Astrocyte (in vitro differentiated cells and primary cell): Measurements from ENCODE around the gene LRRN4CL. TPM values are rescaled to one million over a fixed set of nuclear protein-coding genes. Genes with fewer than 3 reads are reported as not detected.
A peak's percentile ranks its signal among the peaks of the same experiment; 100 is the strongest.

Source experiments
- DNase-seq: peaks from one replicate; pipeline ENCODE4 v3.0.0-alpha.2; 2010; ENCODE audit warnings: low read depth
- FAIRE-seq: peaks from 2 replicates; lab custom pipeline; 2011; peaks lifted over from hg19 to GRCh38; lab: Jason Lieb, UNC
- H2AFZ ChIP-seq: 2 replicates; pipeline ENCODE4 v1.6.0; 2012; ENCODE audit warnings: low read depth, low read length, inconsistent platforms
- H3K27ac ChIP-seq: 2 replicates; pipeline ENCODE4 v1.5.1; 2011; ENCODE audit warnings: low read depth, low read length, inconsistent platforms
- H3K27me3 ChIP-seq: 2 replicates; pipeline ENCODE4 v1.6.0; 2011; ENCODE audit warnings: low read length, inconsistent platforms; ENCODE audit not compliant: insufficient read depth
- H3K36me3 ChIP-seq: 2 replicates; pipeline ENCODE4 v1.5.1; 2011; ENCODE audit warnings: low read length, inconsistent platforms; ENCODE audit not compliant: insufficient read depth
- H3K4me1 ChIP-seq: 2 replicates; pipeline ENCODE4 v1.5.1; 2011; ENCODE audit warnings: low read length, inconsistent platforms; ENCODE audit not compliant: insufficient read depth
- H3K4me2 ChIP-seq: 2 replicates; pipeline ENCODE4 v1.6.0; 2012; ENCODE audit warnings: low read length, inconsistent platforms
- H3K4me3 ChIP-seq: 2 replicates; pipeline ENCODE4 v1.5.1; 2011; ENCODE audit warnings: low read depth, mild to moderate bottlenecking, low read length, inconsistent platforms; ENCODE audit not compliant: insufficient read depth
- H3K79me2 ChIP-seq: 2 replicates; pipeline ENCODE4 v1.6.0; 2012; ENCODE audit warnings: mild to moderate bottlenecking, low read length, inconsistent platforms; ENCODE audit not compliant: insufficient read depth
- H3K9ac ChIP-seq: 2 replicates; pipeline ENCODE4 v1.6.0; 2012; ENCODE audit warnings: mild to moderate bottlenecking, low read length, inconsistent platforms
- H3K9me3 ChIP-seq: 2 replicates; pipeline ENCODE4 v1.5.1; 2012; ENCODE audit warnings: low read depth, mild to moderate bottlenecking, low read length, inconsistent platforms; ENCODE audit not compliant: insufficient read depth
- H4K20me1 ChIP-seq: 2 replicates; pipeline ENCODE4 v1.6.0; 2012; ENCODE audit warnings: low read length, inconsistent platforms; ENCODE audit not compliant: insufficient read depth
- H3K27ac Mint-ChIP-seq: one replicate; pipeline ENCODE4 v1.8.0; 2021; ENCODE audit warnings: mild to moderate bottlenecking, mixed read lengths; ENCODE audit not compliant: unreplicated experiment
- H3K27me3 Mint-ChIP-seq: one replicate; pipeline ENCODE4 v1.8.0; 2021; ENCODE audit warnings: low read depth, mixed read lengths; ENCODE audit not compliant: unreplicated experiment
- H3K36me3 Mint-ChIP-seq: one replicate; pipeline ENCODE4 v1.8.0; 2021; ENCODE audit warnings: low read depth, mixed read lengths; ENCODE audit not compliant: unreplicated experiment
- H3K4me1 Mint-ChIP-seq: one replicate; pipeline ENCODE4 v1.8.0; 2021; ENCODE audit warnings: low read depth, mixed read lengths; ENCODE audit not compliant: unreplicated experiment
- H3K4me3 Mint-ChIP-seq: one replicate; pipeline ENCODE4 v1.8.0; 2021; ENCODE audit warnings: mild to moderate bottlenecking, moderate library complexity, mixed read lengths; ENCODE audit not compliant: unreplicated experiment
- H3K9me3 Mint-ChIP-seq: one replicate; pipeline ENCODE4 v1.8.0; 2021; ENCODE audit warnings: mild to moderate bottlenecking, mixed read lengths; ENCODE audit not compliant: unreplicated experiment
- CTCF ChIP-seq: IDR thresholded peaks from 2 replicates; pipeline ENCODE4 v1.5.1; 2011; ENCODE audit warnings: low read depth, mild to moderate bottlenecking, inconsistent platforms, low read length, moderate library complexity; ENCODE audit not compliant: insufficient read depth
- EZH2 ChIP-seq: IDR thresholded peaks from 2 replicates; pipeline ENCODE4 v1.6.1; 2012; ENCODE audit warnings: mild to moderate bottlenecking, low read length, inconsistent platforms; ENCODE audit not compliant: insufficient read depth
- total RNA-seq: library from RNA; stranded (reverse); gene quantifications from 2 replicates; pipeline ENCODE4 v1.2.1, GENCODE V29; 2021

Gene LRRN4CL
- total RNA-seq, 1 donor from 2014 or later, result 0.43 TPM

- TF ChIP-seq EZH2, result no peak
- no peak for TF ChIP-seq CTCF
- H3K27me3 Mint-ChIP-seq, result no peaks in the 10 kb centered on the region
- Histone ChIP-seq H3K27me3 (no peaks in the 10 kb centered on the region), H4K20me1 (peaks cover 20% of the 10 kb centered on the region), H3K27ac (no peak overlapping the region), H3K4me3 (no peak overlapping the region), H2AFZ (no peak overlapping the region), H3K4me2 (peak overlapping the region; percentile 93), H3K9ac (peak overlapping the region; percentile 53), H3K79me2 (peaks cover 77% of the 10 kb centered on the region), H3K9me3 (no peaks in the 10 kb centered on the region), H3K4me1 (peaks cover 7% of the 10 kb centered on the region), H3K36me3 (peaks cover 19% of the 10 kb centered on the region)
- H3K36me3 Mint-ChIP-seq, result no peaks in the 10 kb centered on the region
- peak overlapping the region; percentile 98 for H3K4me3 Mint-ChIP-seq
- no peaks in the 10 kb centered on the region for H3K9me3 Mint-ChIP-seq
- peaks cover 3% of the 10 kb centered on the region for H3K4me1 Mint-ChIP-seq
- no peak for DNase-seq
- peak overlapping the region; percentile 93 for H3K27ac Mint-ChIP-seq
- FAIRE-seq, result no peak
Measured at GRCh38 chr11:62646825-62647608, 42.3 kb downstream of the LRRN4CL start.

GRCh38 chr11:62645946-62646824 is 43.1 kb downstream of the LRRN4CL start, which contains the start of gene GANAB:
GANAB (minus strand) TSS chr11:62646613; CDS start chr11:62646599, 14 bp downstream.
- H3K36me3 Mint-ChIP-seq, result peaks cover 2% of the 10 kb centered on the region
- DNase-seq, result peak; percentile 91
- Histone ChIP-seq H3K27me3 (no peaks in the 10 kb centered on the region), H3K9ac (peak within 1 kb of the TSS; percentile 100), H3K9me3 (no peaks in the 10 kb centered on the region), H3K36me3 (peaks cover 19% of the 10 kb centered on the region), H3K4me3 (peak within 1 kb of the TSS; percentile 96), H3K4me1 (peaks cover 3% of the 10 kb centered on the region), H4K20me1 (peaks cover 24% of the 10 kb centered on the region), H3K79me2 (peaks cover 77% of the 10 kb centered on the region), H3K27ac (peak within 1 kb of the TSS; percentile 98), H3K4me2 (peak within 1 kb of the TSS; percentile 93), H2AFZ (peak within 1 kb of the TSS; percentile 67)
- peaks cover 3% of the 10 kb centered on the region for H3K4me1 Mint-ChIP-seq
- peak within 1 kb of the TSS; percentile 93 for H3K27ac Mint-ChIP-seq
- no peak for TF ChIP-seq CTCF
- TF ChIP-seq EZH2, result no peak
- no peaks in the 10 kb centered on the region for H3K9me3 Mint-ChIP-seq
- no peak for FAIRE-seq
- peak within 1 kb of the TSS; percentile 98 for H3K4me3 Mint-ChIP-seq
- no peaks in the 10 kb centered on the region for H3K27me3 Mint-ChIP-seq
